Activated naive CD4-positive, alpha-beta T cell treated with anti-CD3 and anti-CD28 coated beads, Interleukin-2, amount 50 U/mL, for 24 hours (primary cell): ENCODE data around the gene ANK3.

Experiments used
- H3K27ac Mint-ChIP-seq: one replicate; pipeline ENCODE4 v1.8.0; 2021; ENCODE audit warnings: mild to moderate bottlenecking, mixed read lengths
- H3K27me3 Mint-ChIP-seq: one replicate; pipeline ENCODE4 v1.8.0; 2021; ENCODE audit warnings: mixed read lengths
- H3K36me3 Mint-ChIP-seq: one replicate; pipeline ENCODE4 v1.8.0; 2021; ENCODE audit warnings: mixed read lengths
- H3K4me1 Mint-ChIP-seq: one replicate; pipeline ENCODE4 v1.8.0; 2021; ENCODE audit warnings: mixed read lengths
- H3K4me3 Mint-ChIP-seq: one replicate; pipeline ENCODE4 v1.8.0; 2021; ENCODE audit warnings: mild to moderate bottlenecking, mixed read lengths
- H3K9me3 Mint-ChIP-seq: one replicate; pipeline ENCODE4 v1.8.0; 2021; ENCODE audit warnings: mixed read lengths

ANK3 gene

GRCh38 chr10:60349426-60349825, 40.2 kb downstream of the ANK3 start:
- no peaks in the 10 kb centered on the region for H3K27me3 Mint-ChIP-seq
- H3K36me3 Mint-ChIP-seq = peaks cover 1% of the 10 kb centered on the region
- H3K4me1 Mint-ChIP-seq = peaks cover 3% of the 10 kb centered on the region
- no peak overlapping the region for H3K27ac Mint-ChIP-seq
- H3K4me3 Mint-ChIP-seq = no peak overlapping the region
- H3K9me3 Mint-ChIP-seq = no peaks in the 10 kb centered on the region

GRCh38 chr10:60348982-60349381, 40.7 kb downstream of the ANK3 start:
- H3K4me1 Mint-ChIP-seq = peaks cover 3% of the 10 kb centered on the region

GRCh38 chr10:60347270-60347669, 42.4 kb downstream of the ANK3 start:
- H3K27me3 Mint-ChIP-seq = no peaks in the 10 kb centered on the region
- peaks cover 1% of the 10 kb centered on the region for H3K36me3 Mint-ChIP-seq
- H3K4me1 Mint-ChIP-seq = peaks cover 3% of the 10 kb centered on the region
- H3K27ac Mint-ChIP-seq = no peak overlapping the region
- H3K9me3 Mint-ChIP-seq = no peaks in the 10 kb centered on the region
- no peak overlapping the region for H3K4me3 Mint-ChIP-seq

More at GRCh38 chr10:60348982-60349381, 40.7 kb downstream of the ANK3 start:
- no peak overlapping the region for H3K4me3 Mint-ChIP-seq
- H3K36me3 Mint-ChIP-seq = peaks cover 1% of the 10 kb centered on the region
- H3K27me3 Mint-ChIP-seq = no peaks in the 10 kb centered on the region
- no peak overlapping the region for H3K27ac Mint-ChIP-seq
- H3K9me3 Mint-ChIP-seq = no peaks in the 10 kb centered on the region

- Mint-ChIP-seq H3K36me3 (peaks cover 1% of the 10 kb centered on the region), H3K4me3 (no peak overlapping the region), H3K27me3 (no peaks in the 10 kb centered on the region), H3K27ac (no peak overlapping the region), H3K4me1 (peaks cover 3% of the 10 kb centered on the region), H3K9me3 (no peaks in the 10 kb centered on the region)
These were observed 43.0 kb downstream of the ANK3 start for GRCh38 chr10:60346661-60347060.

GRCh38 chr10:60343254-60343653, 46.4 kb downstream of the ANK3 start:
- Mint-ChIP-seq H3K27ac (no peak overlapping the region), H3K4me1 (peaks cover 2% of the 10 kb centered on the region), H3K9me3 (no peaks in the 10 kb centered on the region)

GRCh38 chr10:60341969-60342368, 47.7 kb downstream of the ANK3 start:
- no peak overlapping the region for H3K4me3 Mint-ChIP-seq
- H3K27ac Mint-ChIP-seq = no peak overlapping the region
- H3K9me3 Mint-ChIP-seq = no peaks in the 10 kb centered on the region
- peaks cover 1% of the 10 kb centered on the region for H3K36me3 Mint-ChIP-seq
- no peaks in the 10 kb centered on the region for H3K27me3 Mint-ChIP-seq
- H3K4me1 Mint-ChIP-seq = no peaks in the 10 kb centered on the region

More at GRCh38 chr10:60343254-60343653, 46.4 kb downstream of the ANK3 start:
- H3K4me3 Mint-ChIP-seq = no peak overlapping the region
- no peaks in the 10 kb centered on the region for H3K27me3 Mint-ChIP-seq
- H3K36me3 Mint-ChIP-seq = peaks cover 1% of the 10 kb centered on the region

- H3K27ac Mint-ChIP-seq = no peak overlapping the region
- no peaks in the 10 kb centered on the region for H3K27me3 Mint-ChIP-seq
- no peaks in the 10 kb centered on the region for H3K4me1 Mint-ChIP-seq
- no peak overlapping the region for H3K4me3 Mint-ChIP-seq
- H3K36me3 Mint-ChIP-seq = peaks cover 1% of the 10 kb centered on the region
- H3K9me3 Mint-ChIP-seq = no peaks in the 10 kb centered on the region
These were observed 48.7 kb downstream of the ANK3 start for GRCh38 chr10:60340973-60341372.

GRCh38 chr10:60339757-60340156, 49.9 kb downstream of the ANK3 start:
- no peaks in the 10 kb centered on the region for H3K4me1 Mint-ChIP-seq
- no peak overlapping the region for H3K4me3 Mint-ChIP-seq
- no peak overlapping the region for H3K27ac Mint-ChIP-seq
- peaks cover 1% of the 10 kb centered on the region for H3K36me3 Mint-ChIP-seq
- H3K27me3 Mint-ChIP-seq = no peaks in the 10 kb centered on the region
- no peaks in the 10 kb centered on the region for H3K9me3 Mint-ChIP-seq

GRCh38 chr10:60338786-60339185, 50.9 kb downstream of the ANK3 start:
- Mint-ChIP-seq H3K4me3 (no peak overlapping the region), H3K9me3 (no peaks in the 10 kb centered on the region), H3K27ac (no peak overlapping the region), H3K27me3 (no peaks in the 10 kb centered on the region), H3K36me3 (peaks cover 1% of the 10 kb centered on the region), H3K4me1 (no peaks in the 10 kb centered on the region)

GRCh38 chr10:60338002-60338564, 51.6 kb downstream of the ANK3 start:
- Mint-ChIP-seq H3K4me1 (no peaks in the 10 kb centered on the region), H3K27me3 (no peaks in the 10 kb centered on the region), H3K4me3 (no peak overlapping the region), H3K36me3 (peaks cover 1% of the 10 kb centered on the region), H3K9me3 (no peaks in the 10 kb centered on the region), H3K27ac (no peak overlapping the region)

GRCh38 chr10:60336901-60337630, 52.6 kb downstream of the ANK3 start:
- no peaks in the 10 kb centered on the region for H3K9me3 Mint-ChIP-seq
- no peak overlapping the region for H3K4me3 Mint-ChIP-seq
- peaks cover 1% of the 10 kb centered on the region for H3K36me3 Mint-ChIP-seq
- no peak overlapping the region for H3K27ac Mint-ChIP-seq
- no peaks in the 10 kb centered on the region for H3K27me3 Mint-ChIP-seq
- no peaks in the 10 kb centered on the region for H3K4me1 Mint-ChIP-seq

- Mint-ChIP-seq H3K4me3 (no peak overlapping the region), H3K27ac (no peak overlapping the region), H3K27me3 (no peaks in the 10 kb centered on the region), H3K9me3 (no peaks in the 10 kb centered on the region), H3K36me3 (peaks cover 1% of the 10 kb centered on the region), H3K4me1 (no peaks in the 10 kb centered on the region)
These were observed 54.0 kb downstream of the ANK3 start for GRCh38 chr10:60335708-60336107.

GRCh38 chr10:60334991-60335390, 54.7 kb downstream of the ANK3 start:
- H3K27ac Mint-ChIP-seq = no peak overlapping the region
- H3K36me3 Mint-ChIP-seq = peaks cover 6% of the 10 kb centered on the region
- H3K9me3 Mint-ChIP-seq = no peaks in the 10 kb centered on the region
- peaks cover 5% of the 10 kb centered on the region for H3K4me1 Mint-ChIP-seq
- no peaks in the 10 kb centered on the region for H3K27me3 Mint-ChIP-seq
- H3K4me3 Mint-ChIP-seq = no peak overlapping the region

- Mint-ChIP-seq H3K27me3 (no peaks in the 10 kb centered on the region), H3K4me1 (peaks cover 6% of the 10 kb centered on the region), H3K4me3 (no peak overlapping the region), H3K9me3 (no peaks in the 10 kb centered on the region), H3K36me3 (peaks cover 7% of the 10 kb centered on the region), H3K27ac (no peak overlapping the region)
These were observed 57.3 kb downstream of the ANK3 start for GRCh38 chr10:60332371-60332770.

- H3K27ac Mint-ChIP-seq = no peak overlapping the region
- no peaks in the 10 kb centered on the region for H3K9me3 Mint-ChIP-seq
- H3K4me3 Mint-ChIP-seq = no peak overlapping the region
- H3K4me1 Mint-ChIP-seq = peaks cover 6% of the 10 kb centered on the region
- peaks cover 6% of the 10 kb centered on the region for H3K36me3 Mint-ChIP-seq
- no peaks in the 10 kb centered on the region for H3K27me3 Mint-ChIP-seq
These were observed 57.8 kb downstream of the ANK3 start for GRCh38 chr10:60331886-60332285.

GRCh38 chr10:60323162-60323561, 66.5 kb downstream of the ANK3 start:
- Mint-ChIP-seq H3K27me3 (no peaks in the 10 kb centered on the region), H3K4me3 (no peak overlapping the region), H3K9me3 (no peaks in the 10 kb centered on the region), H3K36me3 (peaks cover 2% of the 10 kb centered on the region), H3K4me1 (peaks cover 3% of the 10 kb centered on the region), H3K27ac (no peak overlapping the region)
